GM19438 (cell line): ENCODE results near the gene GPR87.
A peak's percentile ranks its signal among the peaks of the same experiment; 100 is the strongest.

Experiments used
- ATAC-seq: cut with Tn5 transposase; IDR thresholded peaks from one replicate; pipeline ENCODE4 v1.9.1; 2021; ENCODE audit warnings: low read depth; ENCODE audit not compliant: unreplicated experiment

Gene GPR87

GRCh38 chr3:151316267-151316991, at the start of gene GPR87:
TSS of gene GPR87 (minus strand) at chr3:151316820. CDS start at chr3:151300100, 16,720 bp downstream.
- ATAC-seq: no peak

- ATAC-seq: no peak
Observed at GRCh38 chr3:151362751-151363174, 46.1 kb upstream of the GPR87 start.

GRCh38 chr3:151357463-151357850, 40.8 kb upstream of the GPR87 start:
- no peak for ATAC-seq

- no peak for ATAC-seq
Observed at GRCh38 chr3:151356794-151357462, 40.3 kb upstream of the GPR87 start.

- ATAC-seq: peak; percentile 17
Observed at GRCh38 chr3:151351648-151352047, 35.0 kb upstream of the GPR87 start.

GRCh38 chr3:151351219-151351618, 34.6 kb upstream of the GPR87 start:
- peak; percentile 92 for ATAC-seq

GRCh38 chr3:151350656-151351055, 34.0 kb upstream of the GPR87 start:
- no peak for ATAC-seq

GRCh38 chr3:151347432-151347831, 30.8 kb upstream of the GPR87 start:
- no peak for ATAC-seq

GRCh38 chr3:151346292-151346691, 29.7 kb upstream of the GPR87 start:
- ATAC-seq: no peak

- no peak for ATAC-seq
Observed at GRCh38 chr3:151345859-151346258, 29.2 kb upstream of the GPR87 start.

- ATAC-seq: no peak
Observed at GRCh38 chr3:151331696-151332095, 15.1 kb upstream of the GPR87 start.

GRCh38 chr3:151330899-151331298, 14.3 kb upstream of the GPR87 start:
- no peak for ATAC-seq

GRCh38 chr3:151330379-151330778, 13.8 kb upstream of the GPR87 start:
- ATAC-seq: no peak

- ATAC-seq: no peak
Observed at GRCh38 chr3:151329363-151329762, 12.7 kb upstream of the GPR87 start, which contains the start of gene P2RY13. TSS of gene P2RY13 (minus strand) at chr3:151329549. CDS start at chr3:151329528, 21 bp downstream.

- ATAC-seq: no peak
Observed at GRCh38 chr3:151328298-151328995, 11.8 kb upstream of the GPR87 start.

- no peak for ATAC-seq
Observed at GRCh38 chr3:151327571-151328198, 11.1 kb upstream of the GPR87 start.

- no peak for ATAC-seq
Observed at GRCh38 chr3:151322511-151322910, 5.9 kb upstream of the GPR87 start.

GRCh38 chr3:151321526-151321925, 4.9 kb upstream of the GPR87 start:
- ATAC-seq: no peak

- ATAC-seq: no peak
Observed at GRCh38 chr3:151320131-151320530, 3.5 kb upstream of the GPR87 start.

GRCh38 chr3:151319628-151320027, 3.0 kb upstream of the GPR87 start:
- ATAC-seq: no peak

- no peak for ATAC-seq
Observed at GRCh38 chr3:151318991-151319390, 2.4 kb upstream of the GPR87 start.
